Measurements from ENCODE around the gene CBX5.

GRCh38 chr12:54279227-54279631 is 693 bp downstream of the CBX5 start:
- no peak for TF ChIP-seq CTCF (IDR thresholded peaks at IDR 0.05; ENCODE audit: low read depth, low read length)
- TF ChIP-seq EZH2phosphoT487 (IDR thresholded peaks at IDR 0.05; ENCODE audit: low read depth): no peak
